Measurements from ENCODE around the gene MICAL2.

The MICAL2 gene

GRCh38 chr11:12097219-12097618 lies 13.2 kb upstream of the MICAL2 start:
- H3K79me2 ChIP-seq: no peaks in the 10 kb centered on the region
- no peak overlapping the region for H3K4me2 ChIP-seq (ENCODE audit: low read length)
- H3K4me1 ChIP-seq: no peaks in the 10 kb centered on the region
- no peaks in the 10 kb centered on the region for H3K9me3 ChIP-seq (ENCODE audit: control insufficient read depth, low read length)
- TF ChIP-seq CTCF (IDR thresholded peaks at IDR 0.05): no peak
- no peaks in the 10 kb centered on the region for H3K27me3 ChIP-seq (ENCODE audit: control insufficient read depth, insufficient read depth, low read length)
- no peak overlapping the region for H3K27ac ChIP-seq
- H2AFZ ChIP-seq: no peak overlapping the region
- H3K36me3 ChIP-seq (ENCODE audit: control insufficient read depth, insufficient read depth, low read length): no peaks in the 10 kb centered on the region
- no peak overlapping the region for H3K4me3 ChIP-seq (ENCODE audit: low read depth, low read length)
- H3K9ac ChIP-seq: no peak overlapping the region

- no peak overlapping the region for H3K4me2 ChIP-seq (ENCODE audit: low read length)
- H3K4me1 ChIP-seq: no peaks in the 10 kb centered on the region
- H3K4me3 ChIP-seq (ENCODE audit: low read depth, low read length): no peak overlapping the region
- no peak overlapping the region for H3K9ac ChIP-seq
- H3K36me3 ChIP-seq (ENCODE audit: control insufficient read depth, insufficient read depth, low read length): no peaks in the 10 kb centered on the region
- no peak overlapping the region for H3K27ac ChIP-seq
- no peaks in the 10 kb centered on the region for H3K79me2 ChIP-seq
- H3K9me3 ChIP-seq (ENCODE audit: control insufficient read depth, low read length): no peaks in the 10 kb centered on the region
- no peaks in the 10 kb centered on the region for H3K27me3 ChIP-seq (ENCODE audit: control insufficient read depth, insufficient read depth, low read length)
- H2AFZ ChIP-seq: no peak overlapping the region
- TF ChIP-seq CTCF (IDR thresholded peaks at IDR 0.05): no peak
Measured at GRCh38 chr11:12098601-12099000, 11.8 kb upstream of the MICAL2 start.

GRCh38 chr11:12099132-12099873 lies 11.1 kb upstream of the MICAL2 start:
- Histone ChIP-seq H3K4me2 (ENCODE audit: low read length) (no peak overlapping the region), H3K9ac (no peak overlapping the region), H3K36me3 (ENCODE audit: control insufficient read depth, insufficient read depth, low read length) (no peaks in the 10 kb centered on the region), H2AFZ (no peak overlapping the region), H3K27ac (no peak overlapping the region), H3K27me3 (ENCODE audit: control insufficient read depth, insufficient read depth, low read length) (no peaks in the 10 kb centered on the region), H3K9me3 (ENCODE audit: control insufficient read depth, low read length) (no peaks in the 10 kb centered on the region), H3K4me3 (ENCODE audit: low read depth, low read length) (no peak overlapping the region), H3K4me1 (no peaks in the 10 kb centered on the region), H3K79me2 (no peaks in the 10 kb centered on the region)
- no peak for TF ChIP-seq CTCF (IDR thresholded peaks at IDR 0.05)

GRCh38 chr11:12100429-12100828 lies 10.0 kb upstream of the MICAL2 start:
- Histone ChIP-seq H3K4me2 (ENCODE audit: low read length) (no peak overlapping the region), H3K9me3 (ENCODE audit: control insufficient read depth, low read length) (no peaks in the 10 kb centered on the region), H3K79me2 (no peaks in the 10 kb centered on the region), H3K27ac (no peak overlapping the region), H3K4me3 (ENCODE audit: low read depth, low read length) (no peak overlapping the region), H3K9ac (no peak overlapping the region), H2AFZ (no peak overlapping the region), H3K4me1 (no peaks in the 10 kb centered on the region), H3K36me3 (ENCODE audit: control insufficient read depth, insufficient read depth, low read length) (no peaks in the 10 kb centered on the region), H3K27me3 (ENCODE audit: control insufficient read depth, insufficient read depth, low read length) (no peaks in the 10 kb centered on the region)
- TF ChIP-seq CTCF (IDR thresholded peaks at IDR 0.05): no peak

- H3K27me3 ChIP-seq (ENCODE audit: control insufficient read depth, insufficient read depth, low read length): no peaks in the 10 kb centered on the region
- H3K36me3 ChIP-seq (ENCODE audit: control insufficient read depth, insufficient read depth, low read length): no peaks in the 10 kb centered on the region
- no peaks in the 10 kb centered on the region for H3K9me3 ChIP-seq (ENCODE audit: control insufficient read depth, low read length)
- no peak overlapping the region for H3K4me3 ChIP-seq (ENCODE audit: low read depth, low read length)
- no peaks in the 10 kb centered on the region for H3K4me1 ChIP-seq
- no peak overlapping the region for H3K27ac ChIP-seq
- no peaks in the 10 kb centered on the region for H3K79me2 ChIP-seq
- H3K4me2 ChIP-seq (ENCODE audit: low read length): no peak overlapping the region
- no peak overlapping the region for H2AFZ ChIP-seq
- no peak overlapping the region for H3K9ac ChIP-seq
- no peak for TF ChIP-seq CTCF (IDR thresholded peaks at IDR 0.05)
Measured at GRCh38 chr11:12100841-12101242, 9.5 kb upstream of the MICAL2 start.

Data from parathyroid adenoma (tissue), 2 donors.